GM06990 (cell line): ENCODE data around the gene SLC4A3.

ENCODE experiments used
- DNase-seq: peaks from one replicate; pipeline ENCODE4 v3.0.0-alpha.2; 2011; ENCODE audit not compliant: insufficient read length; ENCODE audit errors: extremely low read depth
- H3K27me3 ChIP-seq: replicated peaks from 2 replicates; pipeline ENCODE4 v1.6.0; 2011; ENCODE audit warnings: low read length; ENCODE audit not compliant: control insufficient read depth, insufficient read depth
- H3K36me3 ChIP-seq: 2 replicates; pipeline ENCODE4 v1.5.1; 2011; ENCODE audit warnings: low read length; ENCODE audit not compliant: control insufficient read depth, insufficient read depth
- H3K4me3 ChIP-seq: replicated peaks from 2 replicates; pipeline ENCODE4 v1.5.1; 2011; ENCODE audit warnings: low read depth, mild to moderate bottlenecking, control low read depth, low read length
- CTCF ChIP-seq: IDR thresholded peaks from 2 replicates; pipeline ENCODE4 v1.5.1; 2011; ENCODE audit warnings: low read length, control low read depth, mild to moderate bottlenecking, inconsistent platforms; ENCODE audit not compliant: insufficient read depth, poor library complexity, severe bottlenecking

The SLC4A3 gene

GRCh38 chr2:219628235-219628985 lies 980 bp downstream of the SLC4A3 start:
- Histone ChIP-seq H3K27me3 (peaks cover 2% of the 10 kb centered on the region), H3K4me3 (no peak overlapping the region)

GRCh38 chr2:219628986-219629901 lies 1.8 kb downstream of the SLC4A3 start:
- H3K27me3 ChIP-seq = peaks cover 2% of the 10 kb centered on the region
- no peak for TF ChIP-seq CTCF
- no peak for DNase-seq
- no peak overlapping the region for H3K4me3 ChIP-seq
- no peaks in the 10 kb centered on the region for H3K36me3 ChIP-seq

More at GRCh38 chr2:219628235-219628985, 980 bp downstream of the SLC4A3 start:
- no peak for TF ChIP-seq CTCF
- DNase-seq = no peak
- no peaks in the 10 kb centered on the region for H3K36me3 ChIP-seq

- Histone ChIP-seq H3K36me3 (no peaks in the 10 kb centered on the region), H3K4me3 (no peak overlapping the region), H3K27me3 (peaks cover 2% of the 10 kb centered on the region)
- DNase-seq = no peak
- TF ChIP-seq CTCF = no peak
Observed at GRCh38 chr2:219629976-219630695, 2.7 kb downstream of the SLC4A3 start.

GRCh38 chr2:219630770-219631405 lies 3.5 kb downstream of the SLC4A3 start:
- no peaks in the 10 kb centered on the region for H3K36me3 ChIP-seq
- TF ChIP-seq CTCF = no peak
- peaks cover 2% of the 10 kb centered on the region; the same call in 1 of the 2 replicates for H3K27me3 ChIP-seq
- no peak overlapping the region for H3K4me3 ChIP-seq
- DNase-seq = peak; percentile 2

GRCh38 chr2:219631406-219631891 lies 4.0 kb downstream of the SLC4A3 start:
- H3K27me3 ChIP-seq = peaks cover 2% of the 10 kb centered on the region; the same call in 1 of the 2 replicates
- DNase-seq = no peak
- no peak overlapping the region for H3K4me3 ChIP-seq
- H3K36me3 ChIP-seq = no peaks in the 10 kb centered on the region
- no peak for TF ChIP-seq CTCF
